Measurements from ENCODE around the gene GRM2. TPM values are rescaled to one million over a fixed set of nuclear protein-coding genes. Genes with fewer than 3 reads are reported as not detected.

Gene GRM2
- total RNA-seq, 1 experiment from 2014 or later = 1.9 TPM

DNA sequence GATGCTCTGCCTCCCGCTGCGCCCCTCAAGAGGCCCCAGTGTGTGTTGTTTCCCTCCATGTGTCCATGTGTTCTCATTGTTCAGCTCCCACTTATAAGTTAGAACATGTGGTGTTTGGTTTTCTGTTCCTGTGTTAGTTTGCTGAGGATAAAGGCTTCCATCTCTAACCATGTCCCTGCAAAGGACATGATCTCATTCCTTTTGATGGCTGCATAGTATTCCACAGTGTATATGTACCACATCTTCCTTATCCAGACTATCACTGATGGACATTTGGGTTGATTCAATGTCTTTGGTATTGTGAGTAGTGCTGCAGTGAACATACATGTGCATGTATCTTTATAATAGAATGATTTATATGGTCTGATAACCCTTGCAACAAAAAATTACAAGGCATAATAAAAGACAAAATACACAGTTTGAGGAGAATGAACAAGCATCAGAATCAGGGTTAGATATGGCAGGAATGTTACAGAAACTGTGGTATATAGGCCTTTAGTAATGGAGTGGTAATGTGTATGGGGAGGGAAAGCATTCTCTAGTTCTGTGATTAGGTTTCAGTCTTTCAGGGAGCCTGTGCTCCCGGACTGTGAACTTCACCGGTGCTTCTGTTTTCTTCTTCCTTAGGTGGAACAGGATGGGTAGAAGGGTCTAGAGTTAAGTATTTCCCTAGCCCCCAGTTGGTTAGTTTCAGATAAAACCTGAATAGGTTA lies 27.1 kb downstream of the GRM2 start:
- Histone ChIP-seq H3K14ac (ENCODE audit: insufficient read depth, low read length) (no peak overlapping the region), H3K9ac (ENCODE audit: extremely low read depth, insufficient read length, low read length) (no peak overlapping the region), H2BK120ac (ENCODE audit: low read depth, low read length, poor library complexity, severe bottlenecking) (no peak overlapping the region), H3K4ac (ENCODE audit: low read depth, low read length) (no peak overlapping the region), H3K79me2 (ENCODE audit: insufficient read depth, low read length) (no peaks in the 10 kb centered on the region), H4K91ac (ENCODE audit: insufficient read length, low read depth, low read length) (no peak overlapping the region), H3T11ph (ENCODE audit: low read length) (no peak overlapping the region), H3K4me2 (ENCODE audit: insufficient read depth, insufficient read length, low read length) (no peak overlapping the region), H2AK5ac (ENCODE audit: insufficient read length, low read length) (no peak overlapping the region), H3K9me3 (ENCODE audit: control insufficient read depth, low read depth, low read length) (no peaks in the 10 kb centered on the region), H3K23ac (ENCODE audit: insufficient read length, low read depth, low read length) (no peak overlapping the region), H2BK5ac (ENCODE audit: insufficient read length, low read length) (no peak overlapping the region), H3K27ac (ENCODE audit: insufficient read length, low read depth, low read length) (no peak overlapping the region), H3K79me1 (ENCODE audit: insufficient read depth, low read depth, low read length, poor library complexity, severe bottlenecking) (no peaks in the 10 kb centered on the region), H2BK12ac (ENCODE audit: insufficient read length, low read depth, low read length) (no peak overlapping the region), H3K27me3 (ENCODE audit: insufficient read depth, low read length) (no peaks in the 10 kb centered on the region), H4K5ac (ENCODE audit: insufficient read length, low read depth, low read length) (no peak overlapping the region), H3K23me2 (ENCODE audit: insufficient read length, low read depth, low read length, poor library complexity, severe bottlenecking) (no peaks in the 10 kb centered on the region), H3K18ac (ENCODE audit: insufficient read length, low read depth, low read length) (no peak overlapping the region), H4K20me1 (ENCODE audit: control insufficient read depth, insufficient read depth, insufficient read length) (no peaks in the 10 kb centered on the region), H2BK20ac (ENCODE audit: low read depth, low read length, poor library complexity, severe bottlenecking) (no peak overlapping the region), H4K8ac (replicated peaks; ENCODE audit: insufficient read length, low read depth, low read length) (no peak overlapping the region), H3K56ac (ENCODE audit: insufficient read length, low read depth, low read length) (no peak overlapping the region), H2BK15ac (ENCODE audit: low read depth, low read length) (no peak overlapping the region), H3K4me1 (ENCODE audit: insufficient read depth, low read length) (no peaks in the 10 kb centered on the region), H2AFZ (ENCODE audit: low read length) (peak overlapping the region; percentile 86)
- DNase-seq = no peak
- 0 out of 7 replicates have a peak, but pooled peaks cover 0 to 3% (median 0%) of the 10 kb centered on the region in 3 experiments for H3K36me3 Mint-ChIP-seq (ENCODE audit: insufficient read depth in 1 of 3, low read depth in 3 of 3)
- peaks cover 17 to 26% of the 10 kb centered on the region in 2 experiments for H3K4me1 Mint-ChIP-seq
- no peaks in the 10 kb centered on the region; a peak in 2 of 5 replicates for H3K9me3 Mint-ChIP-seq
- no CpG with 5 or more reads among the region's 4 CpGs for WGBS (ENCODE audit: extremely low coverage, insufficient read length, low lambda C conversion rate)
- no peaks in the 10 kb centered on the region; the same call in none of the 2 replicates for H3K27me3 Mint-ChIP-seq (ENCODE audit: low read depth)
- no peak for TF ChIP-seq CTCF (conservative IDR thresholded peaks at IDR 0.05)
- H3K27ac Mint-ChIP-seq = no peak overlapping the region
- no peak overlapping the region for H3K4me3 Mint-ChIP-seq
